HAP-1 (cell line): ENCODE data around the gene GMNN.
A peak's percentile ranks its signal among the peaks of the same experiment; 100 is the strongest.

Source experiments
- DNase-seq, 2 experiments: peaks; one replicate each; pipeline ENCODE4 v3.0.0-alpha.2; 2016 to 2020; ENCODE audit warnings: low spot score in 2 of 2
- H3K27me3 ChIP-seq: fragments of 250-450 bp; sonication (Bioruptor Pico); 2 replicates; pipeline ENCODE4 v1.5.1; 2020; ENCODE audit warnings: low read depth, mild to moderate bottlenecking, moderate library complexity
- H3K36me3 ChIP-seq: fragments of 250-450 bp; sonication (Bioruptor Pico); replicated peaks from 2 replicates; pipeline ENCODE4 v1.5.1; 2020; ENCODE audit warnings: mild to moderate bottlenecking
- H3K4me1 ChIP-seq: fragments of 250-450 bp; sonication (Bioruptor Pico); 2 replicates; pipeline ENCODE4 v1.5.1; 2020; ENCODE audit warnings: mild to moderate bottlenecking
- H3K4me3 ChIP-seq: fragments of 250-450 bp; sonication (Bioruptor Pico); 2 replicates; pipeline ENCODE4 v1.5.1; 2020; ENCODE audit warnings: mild to moderate bottlenecking, moderate library complexity
- H3K9me3 ChIP-seq: fragments of 250-450 bp; sonication (Bioruptor Pico); 2 replicates; pipeline ENCODE4 v1.5.1; 2020; ENCODE audit warnings: mild to moderate bottlenecking, moderate library complexity
- in situ Hi-C: fragments of 300-500 bp; cut with MboI; formaldehyde crosslinking; loops from 3 replicates; pipeline ENCODE4 v1.14.3; 2020; ENCODE audit warnings: low sequenced_read_pairs, inconsistent platforms, mixed read lengths

GMNN gene

GRCh38 chr6:24775520-24776058 lies 852 bp downstream of the GMNN start:
- H3K4me1 ChIP-seq, result peaks cover 18% of the 10 kb centered on the region
- in situ Hi-C loops, result no loop called here
- no peaks in the 10 kb centered on the region for H3K27me3 ChIP-seq
- H3K36me3 ChIP-seq, result peaks cover 21% of the 10 kb centered on the region
- DNase-seq, result no peak
- H3K9me3 ChIP-seq, result no peaks in the 10 kb centered on the region
- H3K4me3 ChIP-seq, result peak overlapping the region; percentile 91

DNA sequence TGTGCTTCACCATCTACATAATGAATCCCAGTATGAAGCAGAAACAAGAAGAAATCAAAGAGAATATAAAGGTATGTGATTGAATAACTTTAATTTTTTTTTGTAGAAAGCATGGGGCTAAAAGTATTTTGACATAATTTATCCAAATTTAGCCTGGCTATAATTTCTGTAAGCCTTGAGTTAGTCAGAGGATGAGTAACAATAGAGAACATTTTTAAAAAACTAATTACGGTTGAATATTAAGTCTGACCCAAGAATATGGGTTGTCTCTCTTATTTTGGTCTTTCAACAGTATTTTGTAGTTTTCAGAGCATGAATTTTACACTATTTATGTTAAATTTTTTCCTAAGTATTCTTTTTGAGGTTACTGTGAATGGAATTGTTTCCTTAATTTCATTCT lies 2.5 kb downstream of the GMNN start:
- H3K9me3 ChIP-seq, result no peaks in the 10 kb centered on the region
- in situ Hi-C loops, result no loop called here
- no peak for DNase-seq
- H3K36me3 ChIP-seq, result peaks cover 34% of the 10 kb centered on the region
- no peaks in the 10 kb centered on the region for H3K27me3 ChIP-seq
- peaks cover 18% of the 10 kb centered on the region for H3K4me1 ChIP-seq
- peak overlapping the region; percentile 91 for H3K4me3 ChIP-seq

GRCh38 chr6:24778121-24778520 lies 3.4 kb downstream of the GMNN start:
- H3K36me3 ChIP-seq, result peaks cover 42% of the 10 kb centered on the region
- in situ Hi-C loops, result no loop called here
- DNase-seq, result peak in 1 of 2 experiments; percentile 17
- peak overlapping the region; percentile 91; the same call in 1 of the 2 replicates for H3K4me3 ChIP-seq
- no peaks in the 10 kb centered on the region for H3K27me3 ChIP-seq
- no peaks in the 10 kb centered on the region for H3K9me3 ChIP-seq
- peaks cover 18% of the 10 kb centered on the region for H3K4me1 ChIP-seq

DNA sequence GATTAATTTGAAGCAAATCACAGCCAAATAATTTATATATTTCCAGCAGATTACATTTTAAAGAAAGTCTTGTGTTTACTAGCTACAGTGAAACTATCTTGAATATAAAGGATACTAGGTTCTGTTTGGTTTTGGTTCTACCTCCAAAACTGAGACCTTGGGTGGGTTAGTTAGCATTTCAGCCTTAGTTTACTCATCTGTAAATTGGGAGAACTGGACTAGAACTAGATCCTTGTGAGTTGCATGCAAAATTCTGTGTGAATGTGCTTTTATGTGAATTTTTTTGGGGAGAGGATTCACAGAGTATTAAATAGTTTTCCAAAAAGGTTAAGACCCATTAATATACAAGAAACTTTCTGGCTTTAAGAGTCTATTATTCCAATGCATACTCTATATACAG lies 4.1 kb downstream of the GMNN start:
- no peak for DNase-seq
- peaks cover 48% of the 10 kb centered on the region for H3K36me3 ChIP-seq
- in situ Hi-C loops, result no loop called here

DNA sequence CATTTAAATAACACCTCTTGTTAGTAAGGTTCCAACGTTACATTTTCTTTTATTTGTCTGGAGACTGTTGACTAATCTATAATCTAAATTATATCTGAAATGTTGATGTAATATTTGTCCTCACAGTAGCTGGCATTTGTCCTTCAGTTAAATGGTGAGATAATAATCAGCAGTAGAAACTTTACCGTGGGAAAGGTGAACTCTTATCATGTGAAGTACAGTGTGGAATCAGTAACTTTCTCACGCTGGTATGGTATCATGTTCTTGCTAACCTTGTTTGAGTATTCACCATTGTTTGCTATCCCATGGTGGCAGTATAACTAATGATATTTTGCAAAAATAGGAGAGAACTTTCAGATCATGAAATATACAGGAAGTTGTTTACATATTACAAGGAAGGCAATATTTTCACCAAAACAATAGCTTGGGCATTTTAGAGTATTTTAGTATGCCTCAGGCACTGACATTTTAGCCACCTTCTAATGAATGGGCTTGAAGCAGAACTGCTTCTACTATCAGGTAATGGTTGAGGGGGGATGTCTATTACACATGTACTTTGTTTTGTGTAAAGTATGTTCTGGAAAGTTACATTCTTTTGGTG lies 4.8 kb downstream of the GMNN start:
- H3K9me3 ChIP-seq, result no peaks in the 10 kb centered on the region
- in situ Hi-C loops, result no loop called here
- peaks cover 13% of the 10 kb centered on the region for H3K4me1 ChIP-seq
- no peak for DNase-seq
- H3K27me3 ChIP-seq, result no peaks in the 10 kb centered on the region
- peaks cover 54% of the 10 kb centered on the region for H3K36me3 ChIP-seq
- H3K4me3 ChIP-seq, result no peak overlapping the region

More for the DNA sequence above, 4.1 kb downstream of the GMNN start:
- H3K9me3 ChIP-seq, result no peaks in the 10 kb centered on the region
- H3K27me3 ChIP-seq, result no peaks in the 10 kb centered on the region
- H3K4me1 ChIP-seq, result peaks cover 17% of the 10 kb centered on the region
- H3K4me3 ChIP-seq, result no peak overlapping the region

DNA sequence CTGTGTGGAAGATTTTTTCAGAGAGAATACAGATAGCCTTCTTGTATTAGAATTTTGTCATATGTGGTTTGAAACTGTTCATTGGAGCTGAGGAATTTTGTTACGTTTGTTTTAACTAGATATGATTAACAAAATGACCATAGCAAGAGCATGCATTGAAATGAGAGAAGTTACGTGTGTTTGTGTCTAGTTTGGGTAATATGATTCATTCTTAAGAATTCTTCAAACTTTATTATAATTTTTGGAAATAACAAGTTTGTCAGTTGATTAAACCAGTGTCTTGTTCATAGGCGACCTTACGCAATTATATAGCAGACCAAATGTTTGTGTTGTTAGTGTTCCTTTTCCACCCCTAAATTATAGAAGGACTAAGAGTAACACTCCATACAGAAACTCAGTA lies 5.5 kb downstream of the GMNN start:
- DNase-seq, result no peak
- in situ Hi-C loops, result no loop called here
- peaks cover 12% of the 10 kb centered on the region for H3K4me1 ChIP-seq
- H3K9me3 ChIP-seq, result no peaks in the 10 kb centered on the region
- no peak overlapping the region for H3K4me3 ChIP-seq
- peaks cover 61% of the 10 kb centered on the region for H3K36me3 ChIP-seq
- H3K27me3 ChIP-seq, result no peaks in the 10 kb centered on the region

- Histone ChIP-seq H3K27me3 (no peaks in the 10 kb centered on the region), H3K36me3 (peaks cover 60% of the 10 kb centered on the region), H3K4me1 (no peaks in the 10 kb centered on the region), H3K9me3 (no peaks in the 10 kb centered on the region), H3K4me3 (no peak overlapping the region)
- in situ Hi-C loops, result no loop called here
- DNase-seq, result no peak
Measured at GRCh38 chr6:24788031-24788665, 13.4 kb downstream of the GMNN start.

GRCh38 chr6:24795106-24795505 lies 20.4 kb downstream of the GMNN start:
- Histone ChIP-seq H3K36me3 (peaks cover 5% of the 10 kb centered on the region; the same call in 1 of the 2 replicates), H3K4me3 (no peak overlapping the region), H3K9me3 (no peaks in the 10 kb centered on the region; the same call in 1 of the 2 replicates), H3K4me1 (no peaks in the 10 kb centered on the region), H3K27me3 (no peaks in the 10 kb centered on the region)
- in situ Hi-C loops, result no loop called here
- DNase-seq, result no peak

GRCh38 chr6:24796616-24797290 lies 22.0 kb downstream of the GMNN start:
- Histone ChIP-seq H3K9me3 (no peaks in the 10 kb centered on the region; the same call in 1 of the 2 replicates), H3K4me1 (no peaks in the 10 kb centered on the region), H3K4me3 (no peak overlapping the region), H3K27me3 (no peaks in the 10 kb centered on the region), H3K36me3 (no peaks in the 10 kb centered on the region)
- DNase-seq, result no peak
- in situ Hi-C loops, result no loop called here

DNA sequence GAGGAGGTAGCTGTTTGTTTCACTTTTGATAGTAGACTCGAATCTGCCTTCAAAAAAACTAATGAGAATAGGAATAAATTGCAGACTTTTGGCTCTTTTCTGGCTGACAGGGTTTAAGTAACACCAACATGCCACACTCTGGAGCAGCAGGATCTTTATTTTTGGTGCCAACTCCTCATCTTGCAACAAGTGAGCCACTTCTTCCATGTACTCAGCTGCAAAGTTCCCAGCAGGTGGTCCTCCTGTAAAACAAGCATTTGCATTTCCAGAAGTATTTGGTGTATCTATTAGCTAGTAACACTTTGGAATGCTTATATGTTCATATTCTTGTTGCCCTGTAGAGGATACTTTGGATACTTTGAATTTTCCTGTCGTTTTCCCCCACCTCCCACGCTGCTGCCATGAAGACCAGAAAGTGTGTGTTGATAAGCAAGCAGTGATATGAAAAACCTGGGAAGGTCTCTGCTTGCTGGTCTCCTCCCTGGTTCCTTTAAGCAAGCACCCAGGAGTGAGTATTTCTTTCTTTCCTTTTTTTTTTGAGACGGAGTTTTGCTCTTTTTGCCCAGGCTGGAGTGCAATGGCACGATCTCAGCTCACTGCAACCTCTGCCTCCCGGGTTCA lies 23.0 kb downstream of the GMNN start:
- in situ Hi-C loops, result no loop called here
- DNase-seq, result no peak
- Histone ChIP-seq H3K27me3 (no peaks in the 10 kb centered on the region), H3K4me3 (no peak overlapping the region), H3K9me3 (no peaks in the 10 kb centered on the region; the same call in 1 of the 2 replicates), H3K36me3 (no peaks in the 10 kb centered on the region), H3K4me1 (no peaks in the 10 kb centered on the region)

GRCh38 chr6:24798740-24799540 lies 24.2 kb downstream of the GMNN start, which contains the start of gene ARMH2:
ARMH2 (minus strand) TSS chr6:24798917; CDS start chr6:24798857, 60 bp downstream.
- H3K27me3 ChIP-seq, result no peaks in the 10 kb centered on the region
- no peaks in the 10 kb centered on the region for H3K4me1 ChIP-seq
- in situ Hi-C loops, result no loop called here
- H3K4me3 ChIP-seq, result no peak within 1 kb of the TSS
- H3K36me3 ChIP-seq, result no peaks in the 10 kb centered on the region
- no peak for DNase-seq
- no peaks in the 10 kb centered on the region; the same call in 1 of the 2 replicates for H3K9me3 ChIP-seq

DNA sequence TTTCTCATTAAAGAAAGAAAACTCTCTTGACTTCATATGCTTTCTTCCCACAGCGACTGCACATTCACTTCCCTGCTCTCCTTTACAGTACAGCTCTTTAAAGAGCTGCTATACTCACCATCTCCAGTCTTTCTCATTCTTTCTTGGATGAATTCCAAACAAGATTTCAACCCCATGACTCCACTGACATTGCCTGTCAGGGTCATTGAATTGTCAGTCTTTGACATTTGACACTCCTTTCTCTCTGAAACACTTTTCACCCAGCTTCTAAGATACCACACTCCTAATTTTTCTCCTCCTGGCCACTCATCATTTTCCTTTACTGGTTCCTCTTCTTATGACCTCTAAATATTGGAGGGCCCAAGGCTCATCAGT lies 24.8 kb downstream of the GMNN start:
- Histone ChIP-seq H3K4me3 (no peak overlapping the region), H3K9me3 (no peaks in the 10 kb centered on the region; the same call in 1 of the 2 replicates), H3K27me3 (no peaks in the 10 kb centered on the region), H3K36me3 (no peaks in the 10 kb centered on the region), H3K4me1 (no peaks in the 10 kb centered on the region)
- no peak for DNase-seq
- in situ Hi-C loops, result no loop called here
